ENCODE data around the gene SLC22A23.

DNA sequence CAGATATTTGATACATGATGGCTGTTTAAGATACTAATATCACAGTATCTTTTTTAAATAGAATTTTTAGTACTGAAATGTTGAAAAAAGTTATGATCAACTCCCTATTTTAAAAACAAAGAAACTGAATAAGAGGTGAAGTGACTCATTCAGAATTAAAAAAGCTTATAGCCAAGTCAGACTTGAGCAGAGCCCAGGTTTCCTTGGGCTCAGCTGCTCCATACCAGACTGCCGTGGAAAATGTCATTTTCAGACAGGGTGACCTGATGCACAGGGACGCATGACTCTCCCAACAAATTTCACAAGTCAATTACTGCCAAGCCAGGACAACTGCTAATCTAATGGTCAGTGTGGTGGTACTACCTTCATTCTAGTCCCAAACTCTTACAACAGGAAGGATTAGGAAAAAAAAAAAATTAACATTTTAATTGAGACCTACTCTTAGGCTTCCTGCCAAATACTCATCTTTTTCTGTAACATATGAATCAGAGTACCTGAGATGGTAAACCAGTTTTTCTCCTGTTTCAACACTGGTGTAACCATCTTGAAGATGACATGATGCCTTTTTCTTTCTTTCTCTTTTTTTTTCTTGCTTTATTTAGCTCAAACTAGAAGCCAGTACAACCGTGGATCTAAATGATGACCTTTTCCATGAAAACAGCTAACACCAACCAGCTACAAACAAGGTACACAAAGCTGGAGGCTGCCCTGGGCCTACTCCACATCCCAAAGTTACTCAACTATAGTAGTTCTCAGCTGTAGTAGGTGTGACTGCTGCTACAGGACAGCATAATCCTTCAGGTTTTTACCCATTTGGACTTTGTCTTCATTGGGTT is 30.5 kb downstream of the SLC22A23 start:
- TF ChIP-seq, protein P1, sequence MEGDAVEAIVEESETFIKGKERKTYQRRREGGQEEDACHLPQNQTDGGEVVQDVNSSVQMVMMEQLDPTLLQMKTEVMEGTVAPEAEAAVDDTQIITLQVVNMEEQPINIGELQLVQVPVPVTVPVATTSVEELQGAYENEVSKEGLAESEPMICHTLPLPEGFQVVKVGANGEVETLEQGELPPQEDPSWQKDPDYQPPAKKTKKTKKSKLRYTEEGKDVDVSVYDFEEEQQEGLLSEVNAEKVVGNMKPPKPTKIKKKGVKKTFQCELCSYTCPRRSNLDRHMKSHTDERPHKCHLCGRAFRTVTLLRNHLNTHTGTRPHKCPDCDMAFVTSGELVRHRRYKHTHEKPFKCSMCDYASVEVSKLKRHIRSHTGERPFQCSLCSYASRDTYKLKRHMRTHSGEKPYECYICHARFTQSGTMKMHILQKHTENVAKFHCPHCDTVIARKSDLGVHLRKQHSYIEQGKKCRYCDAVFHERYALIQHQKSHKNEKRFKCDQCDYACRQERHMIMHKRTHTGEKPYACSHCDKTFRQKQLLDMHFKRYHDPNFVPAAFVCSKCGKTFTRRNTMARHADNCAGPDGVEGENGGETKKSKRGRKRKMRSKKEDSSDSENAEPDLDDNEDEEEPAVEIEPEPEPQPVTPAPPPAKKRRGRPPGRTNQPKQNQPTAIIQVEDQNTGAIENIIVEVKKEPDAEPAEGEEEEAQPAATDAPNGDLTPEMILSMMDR (conservative IDR thresholded peaks at IDR 0.05 in 1 of 2, IDR thresholded peaks at IDR 0.05 in 1 of 2; ENCODE audit: extremely low read depth in 1 of 2, insufficient read depth in 1 of 2, low read depth in 1 of 2, low read length in 2 of 2): no peak
- TF ChIP-seq EZH2 (IDR thresholded peaks at IDR 0.05; ENCODE audit: borderline replicate concordance, low read length): no peak

All from mammary epithelial cell (primary cell).